HepG2 (cell line): ENCODE results near the gene PHF13. TPM values are rescaled to one million over a fixed set of nuclear protein-coding genes. Genes with fewer than 3 reads are reported as not detected.

Source experiments
- ASH2L ChIP-seq: fragments of 300-600, 200-600 bp; sonication (generic); IDR thresholded peaks from 2 replicates; pipeline ENCODE4 v1.7.0; 2017; ENCODE audit warnings: low read depth, mild to moderate bottlenecking, moderate library complexity, mixed read lengths, low read length; ENCODE audit not compliant: insufficient read length
- GMEB1 ChIP-seq: sonication (generic); formaldehyde crosslinking; IDR thresholded peaks from 2 replicates; pipeline ENCODE4 v1.5.1; 2020; ENCODE audit warnings: missing genetic modification reagents, mild to moderate bottlenecking, borderline replicate concordance
- GTF3A ChIP-seq: sonication (generic); formaldehyde crosslinking; conservative IDR thresholded peaks from 2 replicates; pipeline ENCODE4 v1.4.0; 2020; ENCODE audit warnings: mild to moderate bottlenecking, missing genetic modification reagents
- HNF4G ChIP-seq, 2 experiments: sonication (generic) in 1 of 2; formaldehyde crosslinking in 1 of 2; IDR thresholded peaks; 2 replicates each; pipeline versions ENCODE4 v1.4.0 to v1.6.1; 2011 to 2020; ENCODE audit warnings: borderline replicate concordance in 2 of 2, low read depth in 2 of 2, mild to moderate bottlenecking in 2 of 2, low read length in 1 of 2, missing genetic modification reagents in 1 of 2, moderate library complexity in 1 of 2
- HNRNPH1 ChIP-seq: fragments of 200-400 bp; formaldehyde crosslinking; optimal IDR thresholded peaks from 2 replicates; pipeline ENCODE3; 2017; ENCODE audit warnings: mild to moderate bottlenecking, low read depth, low read length
- IKZF5 ChIP-seq: IDR thresholded peaks from 2 replicates; pipeline ENCODE4 v1.6.1; 2018; ENCODE audit warnings: missing genetic modification reagents, mild to moderate bottlenecking, missing compliant biosample characterization
- KLF16 ChIP-seq, 2 experiments: sonication (generic) in 1 of 2; formaldehyde crosslinking in 1 of 2; IDR thresholded peaks; 2 replicates each; pipeline versions ENCODE4 v1.6.1 to v1.8.0; 2016 to 2023; ENCODE audit warnings: missing genetic modification reagents in 2 of 2, missing compliant biosample characterization in 1 of 2
- KLF9 ChIP-seq: IDR thresholded peaks from 2 replicates; pipeline ENCODE4 v1.6.1; 2016; ENCODE audit warnings: low read depth
- MEIS2 ChIP-seq: sonication (generic); formaldehyde crosslinking; IDR thresholded peaks from 2 replicates; pipeline ENCODE4 v1.9.0; 2021; ENCODE audit warnings: mild to moderate bottlenecking, missing genetic modification reagents
- PATZ1 ChIP-seq: sonication (generic); formaldehyde crosslinking; IDR thresholded peaks from 2 replicates; pipeline ENCODE4 v1.4.0; 2020; ENCODE audit warnings: missing genetic modification reagents
- PHF21A ChIP-seq: sonication (generic); formaldehyde crosslinking; IDR thresholded peaks from 2 replicates; pipeline ENCODE4 v1.5.0; 2020; ENCODE audit warnings: mild to moderate bottlenecking, missing genetic modification reagents
- POLR2G ChIP-seq: fragments of 200-400 bp; formaldehyde crosslinking; IDR thresholded peaks from 2 replicates; pipeline ENCODE4 v1.6.1; 2018; ENCODE audit warnings: mild to moderate bottlenecking, low read depth, low read length, moderate library complexity
- SALL1 ChIP-seq: sonication (generic); formaldehyde crosslinking; IDR thresholded peaks from 2 replicates; pipeline ENCODE4 v1.8.0; 2022; ENCODE audit warnings: mild to moderate bottlenecking, missing genetic modification reagents
- TBX2 ChIP-seq: sonication (generic); formaldehyde crosslinking; IDR thresholded peaks from 2 replicates; pipeline ENCODE4 v1.5.0; 2020; ENCODE audit warnings: missing genetic modification reagents, mild to moderate bottlenecking, borderline replicate concordance
- XRCC5 ChIP-seq: fragments of 200-400 bp; formaldehyde crosslinking; optimal IDR thresholded peaks from 2 replicates; pipeline ENCODE3; 2017; ENCODE audit warnings: mild to moderate bottlenecking, low read length
- ZNF136 ChIP-seq: sonication (generic); formaldehyde crosslinking; IDR thresholded peaks from 2 replicates; pipeline ENCODE4 v1.8.1; 2022; ENCODE audit warnings: low read depth, mild to moderate bottlenecking, moderate library complexity, missing genetic modification reagents
- ZNF335 ChIP-seq: sonication (generic); formaldehyde crosslinking; IDR thresholded peaks from 2 replicates; pipeline ENCODE4 v1.4.0; 2020; ENCODE audit warnings: missing genetic modification reagents
- ZNF574 ChIP-seq: sonication (generic); formaldehyde crosslinking; IDR thresholded peaks from 2 replicates; pipeline ENCODE4 v1.4.0; 2020; ENCODE audit warnings: missing genetic modification reagents
- ZNF652 ChIP-seq: IDR thresholded peaks from 2 replicates; pipeline ENCODE4 v1.6.1; 2016; ENCODE audit warnings: low read depth, borderline replicate concordance
- ZSCAN9 ChIP-seq: IDR thresholded peaks from 2 replicates; pipeline ENCODE4 v1.6.1; 2016; ENCODE audit warnings: borderline replicate concordance
- polyA plus RNA-seq, 8 experiments: library from polyadenylated mRNA; depleted of rRNA in 3 of 8; stranded (reverse) in 7 of 8; unstranded in 1 of 8; fragments of >200 nt; fragmentation: Illumina TruSeq in 4 of 8; extraction: Trizol in 4 of 8; gene quantifications; 2 replicates each; pipeline versions ENCODE4 v1.2.1 to v1.2.3, GENCODE V29; 2011 to 2016; ENCODE audit warnings: low read depth in 4 of 8, missing spikeins in 1 of 8, mixed read lengths in 1 of 8; ENCODE audit not compliant: insufficient read depth in 1 of 8
- total RNA-seq, 5 experiments: library from RNA; depleted of rRNA; stranded (reverse); fragments of >200 nt; fragmentation: Illumina TruSeq; extraction: Trizol; gene quantifications; 2 replicates each; pipeline ENCODE4 v1.2.3, GENCODE V29; 2016; ENCODE audit warnings: low read depth in 1 of 5

Gene PHF13
- total and polyA plus RNA-seq, 2 of the 13 experiments (the other 11 are each of a cell fraction or from before 2014, with no cell fraction given), result 4.7 to 7.4 TPM

- TF ChIP-seq XRCC5 (peak; percentile 68), ZNF335 (peak; percentile 73; the same call in 1 of the 2 replicates), TBX2 (CRISPR knock-in tag) (peak; percentile 83), POLR2G (peak; percentile 57; the same call in 1 of the 2 replicates), GTF3A (CRISPR knock-in tag) (no peak), ZNF652 (CRISPR knock-in tag) (peak; percentile 49; the same call in 1 of the 2 replicates), PHF21A (CRISPR knock-in tag) (peak; percentile 79), HNF4G (IDR thresholded peaks at IDR 0.05; ENCODE audit: borderline replicate concordance, low read depth, low read length) (peak; percentile 99), HNF4G (CRISPR knock-in tag; IDR thresholded peaks at IDR 0.05; ENCODE audit: borderline replicate concordance, low read depth) (peak; percentile 87; the same call in 1 of the 2 replicates), KLF9 (CRISPR knock-in tag) (peak; percentile 94; the same call in 1 of the 2 replicates), ZSCAN9 (CRISPR knock-in tag) (peak; percentile 71; the same call in 1 of the 2 replicates), PATZ1 (CRISPR knock-in tag) (peak; percentile 80), MEIS2 (CRISPR knock-in tag) (0 out of 2 replicates have a peak, but pooled peaks have one; percentile 51), IKZF5 (peak; percentile 80; the same call in 1 of the 2 replicates), ZNF574 (peak; percentile 83), HNRNPH1 (no peak), SALL1 (CRISPR knock-in tag) (peak; percentile 88), KLF16 (CRISPR knock-in tag; IDR thresholded peaks at IDR 0.05) (peak in 1 of 2 experiments; percentile 86; a peak in 2 of 4 replicates), GMEB1 (CRISPR knock-in tag) (no peak; the same call in 1 of the 2 replicates), ASH2L (peak; percentile 46), ZNF136 (CRISPR knock-in tag) (no peak)
These were observed 31.2 kb upstream of the PHF13 start (continued) for GRCh38 chr1:6582370-6582769.
